VCaP (cell line): ENCODE measurements around the gene PLCG1.

Experiments used
- H3K27ac ChIP-seq: fragments of 450-650 bp; 2 replicates; pipeline ENCODE4 v1.5.1; 2017
- TF ChIP-seq, protein P1 (sequence below): fragments of 450-650 bp; conservative IDR thresholded peaks from 2 replicates; pipeline ENCODE4 v1.5.1; 2017; ENCODE audit warnings: mild to moderate bottlenecking, moderate library complexity

PLCG1 gene

GRCh38 chr20:41181567-41181966 lies 44.2 kb downstream of the PLCG1 start:
- no peak overlapping the region for H3K27ac ChIP-seq
- TF ChIP-seq, protein P1, sequence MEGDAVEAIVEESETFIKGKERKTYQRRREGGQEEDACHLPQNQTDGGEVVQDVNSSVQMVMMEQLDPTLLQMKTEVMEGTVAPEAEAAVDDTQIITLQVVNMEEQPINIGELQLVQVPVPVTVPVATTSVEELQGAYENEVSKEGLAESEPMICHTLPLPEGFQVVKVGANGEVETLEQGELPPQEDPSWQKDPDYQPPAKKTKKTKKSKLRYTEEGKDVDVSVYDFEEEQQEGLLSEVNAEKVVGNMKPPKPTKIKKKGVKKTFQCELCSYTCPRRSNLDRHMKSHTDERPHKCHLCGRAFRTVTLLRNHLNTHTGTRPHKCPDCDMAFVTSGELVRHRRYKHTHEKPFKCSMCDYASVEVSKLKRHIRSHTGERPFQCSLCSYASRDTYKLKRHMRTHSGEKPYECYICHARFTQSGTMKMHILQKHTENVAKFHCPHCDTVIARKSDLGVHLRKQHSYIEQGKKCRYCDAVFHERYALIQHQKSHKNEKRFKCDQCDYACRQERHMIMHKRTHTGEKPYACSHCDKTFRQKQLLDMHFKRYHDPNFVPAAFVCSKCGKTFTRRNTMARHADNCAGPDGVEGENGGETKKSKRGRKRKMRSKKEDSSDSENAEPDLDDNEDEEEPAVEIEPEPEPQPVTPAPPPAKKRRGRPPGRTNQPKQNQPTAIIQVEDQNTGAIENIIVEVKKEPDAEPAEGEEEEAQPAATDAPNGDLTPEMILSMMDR, result no peak

- no peak overlapping the region for H3K27ac ChIP-seq
- TF ChIP-seq, protein P1, result no peak
Observed at GRCh38 chr20:41182296-41183212, 45.2 kb downstream of the PLCG1 start.

- no peak overlapping the region for H3K27ac ChIP-seq
- TF ChIP-seq, protein P1, result no peak
Observed at GRCh38 chr20:41183391-41183790, 46.0 kb downstream of the PLCG1 start.

DNA sequence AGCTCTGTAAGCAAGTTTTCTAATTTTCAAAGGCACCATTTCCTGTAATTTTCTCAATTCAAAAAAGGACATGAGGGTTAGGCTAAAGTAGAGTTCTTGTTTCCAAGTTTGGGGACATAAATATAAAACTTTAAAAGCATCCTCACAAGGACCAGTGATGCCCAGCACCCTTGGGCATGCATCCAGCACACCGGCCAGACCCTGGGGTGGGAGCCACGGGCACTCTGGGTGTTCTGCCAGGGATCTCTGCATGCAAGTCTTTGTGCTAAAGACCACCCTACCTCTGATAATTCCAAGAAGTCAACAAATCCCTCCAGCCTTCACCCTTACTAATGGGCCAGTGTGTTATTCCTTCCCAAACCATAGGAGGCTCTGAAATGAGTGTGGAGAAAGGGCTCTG lies 46.5 kb downstream of the PLCG1 start:
- no peak overlapping the region for H3K27ac ChIP-seq
- TF ChIP-seq, protein P1, result no peak

DNA sequence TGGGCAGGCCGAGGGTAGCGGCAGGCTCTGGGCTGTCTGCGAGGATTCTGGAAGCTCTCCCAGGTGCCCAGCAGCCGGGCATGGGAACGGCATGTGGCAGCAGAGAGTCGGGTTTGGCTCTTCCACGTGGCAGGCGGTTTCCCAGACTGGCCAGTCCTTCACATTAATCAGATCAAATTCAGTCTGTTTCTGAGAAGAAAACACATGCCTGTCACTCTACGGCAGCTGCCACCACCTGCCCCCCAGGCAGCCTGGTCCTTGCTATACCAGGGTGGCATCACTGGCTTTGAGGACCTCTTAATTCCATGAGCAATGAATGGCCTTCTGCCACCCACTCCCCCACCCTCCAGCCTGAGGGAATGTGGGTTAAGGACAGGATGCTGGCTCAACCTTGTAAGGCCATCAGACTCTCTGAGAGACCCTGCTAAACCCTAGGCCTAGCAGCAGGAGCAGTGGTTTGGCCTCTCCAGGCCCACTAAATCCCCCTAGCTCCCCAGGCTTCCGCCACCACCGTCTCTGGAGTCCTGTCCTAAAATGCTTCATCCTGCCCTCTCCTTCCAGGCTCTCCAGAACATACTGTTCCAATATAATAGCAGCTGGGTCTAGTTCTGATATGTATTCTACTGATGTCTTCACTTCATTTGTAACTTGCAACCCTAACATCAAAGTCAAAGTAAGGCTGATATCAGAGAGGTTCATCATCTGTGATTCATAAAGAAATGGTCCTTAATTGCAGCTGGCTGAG lies 47.8 kb downstream of the PLCG1 start:
- TF ChIP-seq, protein P1, result no peak
- no peak overlapping the region for H3K27ac ChIP-seq

DNA sequence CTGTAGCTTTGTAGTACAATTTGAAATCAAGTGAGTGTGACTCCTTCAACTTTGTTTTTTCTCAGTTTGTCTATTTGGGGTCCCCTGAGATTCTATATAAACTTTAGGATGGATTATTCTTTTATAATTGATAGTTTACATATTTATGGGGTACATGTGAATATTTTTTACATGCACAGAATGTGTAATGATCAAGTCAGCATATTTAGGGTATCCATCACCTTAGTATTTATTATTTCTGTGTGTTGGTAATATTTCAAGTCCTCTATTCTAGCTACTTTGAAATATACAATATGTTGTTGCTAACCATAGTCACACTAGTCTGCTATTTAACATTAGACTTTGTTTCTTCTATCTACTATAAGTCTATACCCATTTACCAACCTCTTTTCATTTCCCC lies 50.3 kb downstream of the PLCG1 start:
- H3K27ac ChIP-seq, result no peak overlapping the region
- TF ChIP-seq, protein P1, result no peak
